VCaP (cell line): ENCODE measurements around the gene STRA8.
"Not testable (repeated sequence)": the region's sequence is repeated elsewhere in the genome, so short reads cannot be mapped to it uniquely, and the experiment has no call there.

Experiments
- H3K27ac ChIP-seq: fragments of 450-650 bp; 2 replicates; pipeline ENCODE4 v1.5.1; 2017
- TF ChIP-seq, protein P1 (sequence below): fragments of 450-650 bp; conservative IDR thresholded peaks from 2 replicates; pipeline ENCODE4 v1.5.1; 2017; ENCODE audit warnings: mild to moderate bottlenecking, moderate library complexity

The STRA8 gene

DNA sequence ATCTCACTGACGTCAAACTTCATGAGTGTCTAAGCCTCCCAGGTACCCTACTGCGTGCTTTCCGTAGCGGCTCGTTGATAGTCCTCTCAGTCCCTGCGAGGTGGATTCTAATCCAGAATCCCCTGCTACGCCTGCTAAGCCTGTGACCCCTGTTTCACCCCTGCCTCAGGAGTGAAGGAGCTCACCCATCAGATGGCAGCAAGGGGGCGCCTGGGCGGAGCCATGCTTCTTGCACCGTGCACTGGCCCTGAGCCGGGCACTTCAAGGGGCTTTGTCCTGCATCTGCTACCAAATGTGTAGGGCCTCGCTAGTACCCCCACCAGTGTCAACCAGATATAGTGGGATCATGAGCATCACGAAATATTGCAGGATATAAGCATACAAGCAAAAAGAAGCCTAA lies 918 bp upstream of the STRA8 start:
- TF ChIP-seq, protein P1, sequence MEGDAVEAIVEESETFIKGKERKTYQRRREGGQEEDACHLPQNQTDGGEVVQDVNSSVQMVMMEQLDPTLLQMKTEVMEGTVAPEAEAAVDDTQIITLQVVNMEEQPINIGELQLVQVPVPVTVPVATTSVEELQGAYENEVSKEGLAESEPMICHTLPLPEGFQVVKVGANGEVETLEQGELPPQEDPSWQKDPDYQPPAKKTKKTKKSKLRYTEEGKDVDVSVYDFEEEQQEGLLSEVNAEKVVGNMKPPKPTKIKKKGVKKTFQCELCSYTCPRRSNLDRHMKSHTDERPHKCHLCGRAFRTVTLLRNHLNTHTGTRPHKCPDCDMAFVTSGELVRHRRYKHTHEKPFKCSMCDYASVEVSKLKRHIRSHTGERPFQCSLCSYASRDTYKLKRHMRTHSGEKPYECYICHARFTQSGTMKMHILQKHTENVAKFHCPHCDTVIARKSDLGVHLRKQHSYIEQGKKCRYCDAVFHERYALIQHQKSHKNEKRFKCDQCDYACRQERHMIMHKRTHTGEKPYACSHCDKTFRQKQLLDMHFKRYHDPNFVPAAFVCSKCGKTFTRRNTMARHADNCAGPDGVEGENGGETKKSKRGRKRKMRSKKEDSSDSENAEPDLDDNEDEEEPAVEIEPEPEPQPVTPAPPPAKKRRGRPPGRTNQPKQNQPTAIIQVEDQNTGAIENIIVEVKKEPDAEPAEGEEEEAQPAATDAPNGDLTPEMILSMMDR = no peak
- no peak overlapping the region for H3K27ac ChIP-seq

DNA sequence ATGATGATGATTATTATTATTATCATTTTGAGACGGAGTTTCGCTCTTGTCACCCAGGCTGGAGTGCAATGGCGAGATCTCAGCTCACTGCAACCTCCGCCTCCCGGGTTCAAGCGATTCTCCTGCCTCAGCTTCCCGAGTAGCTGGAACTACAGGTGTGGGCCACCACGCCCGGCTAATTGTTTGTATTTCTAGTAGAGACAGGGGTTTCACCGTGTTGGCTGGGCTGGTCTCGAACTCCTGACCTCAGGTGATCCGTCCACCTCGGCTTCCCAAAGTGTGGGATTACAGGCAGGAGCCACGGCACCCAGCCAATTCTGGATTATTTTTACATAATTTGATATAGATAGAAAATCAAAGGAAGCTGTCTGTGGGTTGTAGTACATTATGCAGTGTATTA lies 457 bp downstream of the STRA8 start:
- not testable (repeated sequence) for H3K27ac ChIP-seq

DNA sequence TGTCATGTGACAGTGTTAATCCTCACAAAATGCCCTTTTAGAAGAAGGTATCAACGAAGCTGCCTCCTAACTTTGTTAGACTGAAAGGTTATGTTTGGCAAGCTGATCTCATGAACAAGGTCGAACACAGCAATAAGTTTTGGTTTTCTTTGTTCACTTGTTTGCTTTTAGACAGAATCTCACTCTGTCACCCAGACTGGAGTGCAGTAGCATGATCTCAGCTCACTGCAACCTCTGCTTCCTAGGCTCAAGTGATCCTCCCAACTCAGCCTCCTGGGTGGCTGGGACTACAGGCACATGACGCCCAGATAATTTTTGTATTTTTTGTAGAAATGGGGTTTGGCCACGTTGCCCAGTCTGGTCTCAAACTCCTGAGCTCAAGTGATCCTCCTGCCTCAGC lies 1.1 kb downstream of the STRA8 start:
- no peak overlapping the region for H3K27ac ChIP-seq
- TF ChIP-seq, protein P1 = no peak

- H3K27ac ChIP-seq = no peak overlapping the region
- TF ChIP-seq, protein P1 = no peak
Measured at GRCh38 chr7:135235841-135236240, 2.2 kb downstream of the STRA8 start.

DNA sequence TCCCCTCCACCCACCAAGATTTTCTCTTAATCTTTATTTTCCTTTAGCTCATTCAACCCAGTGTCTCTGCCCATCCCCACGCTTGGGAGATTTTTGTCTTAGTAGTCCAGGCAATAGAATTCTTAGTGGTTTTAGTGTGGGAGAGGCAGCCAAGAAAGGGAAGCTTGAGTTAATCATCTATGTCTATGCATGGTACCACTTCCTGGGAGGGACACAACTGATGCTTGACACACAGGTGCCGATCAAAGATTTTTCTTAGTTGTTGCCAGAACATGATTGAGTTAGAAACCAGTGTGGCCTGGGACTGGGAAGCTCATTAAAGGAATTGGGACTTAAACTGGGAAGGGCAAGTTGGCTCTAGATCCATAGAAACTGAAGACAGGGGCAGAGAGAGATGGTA lies 3.1 kb downstream of the STRA8 start:
- TF ChIP-seq, protein P1 = no peak
- H3K27ac ChIP-seq = no peak overlapping the region

DNA sequence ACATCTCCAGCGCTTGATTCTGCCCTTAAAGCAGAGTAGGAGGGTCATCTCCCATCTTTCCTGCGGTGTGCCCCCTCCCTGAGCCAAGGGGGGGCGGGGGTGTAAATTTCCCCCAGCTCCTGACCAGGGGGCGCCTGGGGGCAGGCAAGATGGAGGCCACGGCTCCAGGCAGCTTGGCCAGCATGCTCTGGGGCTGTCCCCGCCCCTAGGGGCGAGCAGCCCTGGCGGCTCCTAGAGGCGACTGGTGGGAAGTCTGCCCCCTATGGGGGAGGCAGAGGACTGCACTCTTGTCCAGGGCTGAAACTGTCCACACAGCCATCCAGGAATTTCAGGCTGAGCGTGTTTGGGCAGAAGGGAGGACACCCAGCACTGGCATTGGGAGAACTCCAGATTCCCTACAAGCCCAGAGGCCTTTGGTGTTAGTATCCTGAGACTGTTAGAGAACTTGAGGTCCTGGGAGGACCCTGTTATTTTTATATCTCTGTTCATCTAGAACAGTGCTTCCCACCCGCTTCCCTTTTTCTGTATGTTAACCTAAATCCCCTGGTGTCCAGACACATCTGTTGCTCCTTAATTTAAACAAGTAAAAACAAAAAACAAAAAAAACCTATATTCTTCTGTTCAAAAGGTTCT lies 4.6 kb downstream of the STRA8 start:
- TF ChIP-seq, protein P1 = peak; percentile 41
- H3K27ac ChIP-seq = no peak overlapping the region

DNA sequence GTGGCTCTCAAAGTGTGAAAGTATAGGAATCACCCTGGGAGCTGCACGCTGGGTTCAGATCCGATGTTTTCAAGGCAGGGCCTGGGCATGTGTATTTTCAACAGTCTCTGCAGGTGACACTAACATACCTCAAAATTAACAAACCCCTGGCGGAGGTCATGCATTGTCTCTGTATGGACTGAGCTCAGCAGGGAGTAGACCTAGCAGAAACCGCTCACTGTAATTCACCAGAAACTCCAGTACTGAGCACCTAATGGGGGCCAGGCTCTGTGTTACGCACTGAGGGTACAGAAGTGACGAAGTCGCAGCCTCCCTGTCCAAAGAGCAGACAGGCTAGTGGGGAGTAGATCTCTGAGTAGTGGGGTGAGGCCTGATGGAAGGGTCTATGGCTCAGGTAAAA lies 5.6 kb downstream of the STRA8 start:
- TF ChIP-seq, protein P1 = no peak
- H3K27ac ChIP-seq = no peak overlapping the region

DNA sequence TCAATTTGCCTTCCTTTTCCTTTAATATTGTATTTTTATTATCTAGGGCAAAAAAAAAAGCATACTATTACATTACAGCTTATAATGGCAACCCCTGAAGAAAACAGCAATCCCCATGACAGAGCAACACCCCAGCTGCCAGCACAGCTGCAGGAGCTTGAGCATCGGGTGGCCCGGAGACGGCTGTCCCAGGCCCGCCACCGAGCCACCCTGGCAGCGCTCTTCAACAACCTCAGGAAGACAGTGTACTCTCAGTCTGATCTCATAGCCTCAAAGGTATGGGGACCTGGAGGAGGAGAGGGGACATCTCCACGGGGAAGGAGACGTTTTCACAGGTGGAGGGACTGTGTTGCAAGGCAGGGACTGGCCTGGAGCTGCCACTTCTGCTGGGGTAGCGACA lies 6.8 kb downstream of the STRA8 start:
- TF ChIP-seq, protein P1 = no peak
- no peak overlapping the region for H3K27ac ChIP-seq
